Effector memory CD4-positive, alpha-beta T cell (primary cell): Measurements from ENCODE around the gene SAMD8.
A peak's percentile ranks its signal among the peaks of the same experiment; 100 is the strongest.
"Not testable (repeated sequence)": the region's sequence is repeated elsewhere in the genome, so short reads cannot be mapped to it uniquely, and the experiment has no call there.

Experiments
- DNase-seq, 3 donors: peaks; one replicate each; pipeline ENCODE4 v3.0.0-alpha.2; 2020
- H3K27ac ChIP-seq: 2 replicates; pipeline ENCODE4 v1.7.0; 2013; ENCODE audit warnings: mild to moderate bottlenecking, low read length, moderate library complexity; ENCODE audit not compliant: insufficient read depth, poor library complexity, severe bottlenecking
- H3K27me3 ChIP-seq: replicated peaks from 2 replicates; pipeline ENCODE4 v1.7.0; 2013; ENCODE audit warnings: mild to moderate bottlenecking, low read length; ENCODE audit not compliant: insufficient read depth, control insufficient read depth, poor library complexity, severe bottlenecking
- H3K36me3 ChIP-seq: 2 replicates; pipeline ENCODE4 v1.7.0; 2013; ENCODE audit warnings: mild to moderate bottlenecking, low read length, moderate library complexity; ENCODE audit not compliant: control insufficient read depth, insufficient read depth
- H3K4me1 ChIP-seq: 2 replicates; pipeline ENCODE4 v1.7.0; 2013; ENCODE audit warnings: low read length, mild to moderate bottlenecking; ENCODE audit not compliant: control insufficient read depth, insufficient read depth, poor library complexity, severe bottlenecking
- H3K4me3 ChIP-seq: 2 replicates; pipeline ENCODE4 v1.7.0; 2013; ENCODE audit warnings: low read length, low read depth, mild to moderate bottlenecking; ENCODE audit not compliant: insufficient read depth, poor library complexity, severe bottlenecking
- H3K9me3 ChIP-seq: 2 replicates; pipeline ENCODE4 v1.7.0; 2013; ENCODE audit warnings: mild to moderate bottlenecking, low read length, moderate library complexity; ENCODE audit not compliant: control insufficient read depth

SAMD8 gene

DNA sequence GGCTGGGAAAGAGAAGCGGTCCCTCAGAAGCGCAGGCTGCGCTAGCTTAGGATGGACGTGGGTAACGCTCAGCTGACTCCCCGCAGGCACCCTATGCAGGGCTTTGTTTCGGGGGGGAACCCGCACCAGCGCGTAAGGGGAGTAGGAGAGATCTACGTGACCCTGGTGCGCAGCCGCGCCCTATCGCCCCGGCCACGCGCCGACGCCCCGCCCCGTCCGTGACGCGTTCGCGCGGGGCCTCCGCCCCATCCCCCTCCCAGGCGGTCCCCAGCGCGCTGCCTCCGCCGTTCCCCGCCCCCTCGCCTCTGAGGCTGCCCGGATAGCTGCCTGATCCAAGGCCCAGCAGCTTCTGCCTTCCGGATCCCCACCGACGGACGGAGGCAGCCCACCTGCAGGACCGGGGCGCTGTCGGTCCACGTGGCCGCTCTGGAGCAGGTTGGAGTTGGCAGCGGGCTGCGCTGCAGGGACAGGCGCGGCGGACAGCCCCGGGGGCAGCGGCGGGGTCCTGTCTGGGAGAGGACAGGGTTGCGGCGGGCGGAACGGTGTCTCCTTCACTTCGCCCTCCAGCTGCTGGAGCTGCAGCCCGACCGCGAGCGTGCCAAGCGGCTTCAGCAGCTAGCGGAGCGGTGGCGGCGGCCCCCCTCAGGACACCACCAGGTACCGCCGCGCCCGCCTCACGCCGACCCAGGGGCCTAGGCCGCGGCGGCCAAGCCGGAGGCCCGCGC, 99.0 kb downstream of the SAMD8 start, which contains the start of gene VDAC2:
Gene VDAC2, plus strand, starts transcription at position 515 of the 725 bp plus-strand sequence. CDS start 363 bp downstream, outside the sequence.
- peak within 1 kb of the TSS; percentile 86 for H3K4me3 ChIP-seq
- peaks cover 6% of the 10 kb centered on the region for H3K4me1 ChIP-seq
- no peaks in the 10 kb centered on the region for H3K27me3 ChIP-seq
- H3K27ac ChIP-seq = peak within 1 kb of the TSS; percentile 95
- peaks cover 17% of the 10 kb centered on the region for H3K36me3 ChIP-seq
- H3K9me3 ChIP-seq = no peaks in the 10 kb centered on the region
- peak; percentile 89 to 94 (median 91) for DNase-seq

DNA sequence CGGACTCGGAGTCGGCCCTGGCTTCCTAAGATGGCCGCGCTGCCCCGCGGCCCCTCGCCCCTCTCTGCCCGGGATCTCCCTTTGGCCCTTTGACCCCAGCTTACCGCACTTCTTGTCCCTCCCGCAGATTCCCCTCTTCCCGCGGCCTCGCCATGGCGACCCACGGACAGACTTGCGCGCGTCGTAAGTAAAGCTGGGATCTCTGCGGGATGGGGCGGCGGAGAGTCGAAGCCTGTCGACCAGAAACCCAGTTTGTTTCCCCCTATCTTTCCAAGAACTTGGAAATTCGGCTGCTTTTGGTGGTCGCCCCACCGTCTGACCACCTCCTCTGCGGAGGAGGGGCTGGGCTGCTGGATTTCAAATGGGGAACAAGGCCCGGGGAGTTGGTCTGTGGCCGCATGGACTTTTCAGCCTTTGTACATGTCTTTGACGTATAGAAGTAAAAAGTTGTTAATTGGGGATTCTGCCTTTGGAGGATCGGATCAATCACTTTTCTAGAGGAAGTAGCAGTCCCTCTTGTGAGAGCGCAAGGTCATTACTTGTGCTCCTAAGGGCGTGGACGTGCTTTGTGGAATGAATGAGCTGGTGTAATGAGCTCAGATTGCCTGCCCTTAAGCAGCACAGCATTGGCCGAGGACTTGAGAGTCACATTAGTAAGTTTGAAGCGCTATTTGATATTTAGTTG, 99.7 kb downstream of the SAMD8 start:
- Histone ChIP-seq H3K4me1 (peaks cover 6% of the 10 kb centered on the region), H3K36me3 (peaks cover 23% of the 10 kb centered on the region), H3K9me3 (no peaks in the 10 kb centered on the region), H3K27me3 (no peaks in the 10 kb centered on the region), H3K27ac (peak overlapping the region; percentile 95), H3K4me3 (peak overlapping the region; percentile 86)
- DNase-seq = no peak

DNA sequence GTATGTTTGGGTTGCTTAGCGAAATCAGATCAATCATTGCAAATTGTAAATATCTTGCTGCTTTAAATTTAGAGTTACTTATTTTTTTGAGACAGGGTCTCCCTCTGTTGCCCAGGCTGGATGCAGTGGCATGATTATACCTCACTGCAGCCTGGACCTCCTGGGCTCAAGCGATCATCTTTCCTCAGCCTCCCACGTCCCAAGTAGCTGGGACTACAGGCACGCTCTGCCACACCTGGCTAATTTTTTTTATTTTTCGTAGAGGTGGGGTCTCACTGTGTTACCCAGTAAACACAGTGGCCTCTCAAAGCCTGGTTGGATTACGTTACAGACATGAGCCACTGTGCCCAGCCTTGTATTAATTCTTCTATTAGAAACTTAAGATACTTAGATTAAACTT, 100.9 kb downstream of the SAMD8 start:
- H3K4me3 ChIP-seq = no peak overlapping the region
- peaks cover 6% of the 10 kb centered on the region for H3K4me1 ChIP-seq
- DNase-seq = no peak
- H3K36me3 ChIP-seq = peaks cover 35% of the 10 kb centered on the region
- no peaks in the 10 kb centered on the region for H3K27me3 ChIP-seq
- H3K27ac ChIP-seq = no peak overlapping the region
- no peaks in the 10 kb centered on the region for H3K9me3 ChIP-seq

DNA sequence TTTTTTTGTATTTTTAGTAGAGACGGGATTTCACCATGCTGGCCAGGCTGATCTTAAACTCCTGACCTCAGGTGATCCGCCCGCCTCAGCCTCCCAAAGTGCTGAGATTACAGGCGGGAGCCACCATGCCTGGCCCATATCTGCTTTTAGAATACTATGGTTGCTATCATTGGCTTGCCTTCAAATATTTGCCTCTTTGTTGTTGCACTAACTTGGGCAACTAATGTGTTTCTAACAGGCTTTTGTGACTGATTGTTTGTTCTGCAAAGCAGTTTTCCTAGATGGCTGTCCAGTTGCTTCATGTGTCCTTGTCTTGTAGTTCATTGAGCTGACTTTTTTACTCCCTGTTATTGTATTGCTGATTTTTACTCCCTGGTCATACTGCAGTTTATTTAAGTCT, 108.8 kb downstream of the SAMD8 start:
- no peaks in the 10 kb centered on the region for H3K9me3 ChIP-seq
- DNase-seq = no peak
- H3K27me3 ChIP-seq = no peaks in the 10 kb centered on the region
- no peak overlapping the region for H3K4me3 ChIP-seq
- no peak overlapping the region for H3K27ac ChIP-seq
- no peaks in the 10 kb centered on the region for H3K4me1 ChIP-seq
- H3K36me3 ChIP-seq = peaks cover 81% of the 10 kb centered on the region

DNA sequence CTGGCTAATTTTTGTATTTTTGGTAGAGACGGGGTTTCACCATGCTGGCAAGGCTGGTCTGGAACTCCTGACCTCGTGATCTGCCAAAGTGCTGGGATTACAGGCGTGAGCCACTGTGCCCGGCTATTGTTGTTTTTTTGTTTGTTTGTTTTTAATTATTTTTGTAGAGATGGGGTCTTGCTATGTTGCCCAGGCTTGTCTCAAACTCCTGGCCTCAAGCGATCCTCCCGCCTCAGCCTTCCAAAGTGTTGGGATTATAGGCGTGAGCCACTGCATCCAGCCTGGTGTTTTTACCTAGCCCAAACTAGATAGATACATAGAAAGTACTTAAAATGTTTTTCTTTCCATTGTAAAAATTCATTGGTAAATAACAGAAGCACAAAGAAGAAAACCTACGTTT, 110.0 kb downstream of the SAMD8 start:
- peaks cover 78% of the 10 kb centered on the region for H3K36me3 ChIP-seq
- H3K4me1 ChIP-seq = not testable (repeated sequence)

DNA sequence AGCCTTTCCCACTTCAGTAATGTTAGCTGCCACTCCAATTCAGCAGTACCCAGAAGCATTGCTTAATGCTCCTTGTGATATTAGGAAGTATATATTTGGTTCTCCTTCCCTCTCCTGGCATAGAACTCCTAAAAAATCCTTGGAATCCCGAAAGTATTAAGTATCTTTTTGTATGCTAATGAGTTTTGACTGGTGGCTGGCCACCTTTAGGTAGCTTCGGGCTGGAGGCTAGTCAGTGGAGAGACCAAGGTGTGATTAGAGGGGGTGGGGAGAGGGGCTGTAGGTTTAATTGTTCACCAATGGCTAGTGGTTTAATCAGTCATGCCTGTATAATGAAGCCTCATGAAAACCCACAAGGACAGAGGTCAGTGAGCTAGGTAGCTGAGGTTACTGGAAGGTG, 112.1 kb downstream of the SAMD8 start:
- H3K27me3 ChIP-seq = no peaks in the 10 kb centered on the region
- H3K4me1 ChIP-seq = peaks cover 5% of the 10 kb centered on the region
- H3K9me3 ChIP-seq = no peaks in the 10 kb centered on the region
- no peak overlapping the region for H3K4me3 ChIP-seq
- H3K27ac ChIP-seq = no peak overlapping the region
- no peak for DNase-seq
- peaks cover 69% of the 10 kb centered on the region for H3K36me3 ChIP-seq

More for the DNA sequence above, 110.0 kb downstream of the SAMD8 start:
- H3K27ac ChIP-seq, H3K27me3 ChIP-seq, H3K9me3 ChIP-seq, DNase-seq, H3K4me3 ChIP-seq: not testable (repeated sequence)

DNA sequence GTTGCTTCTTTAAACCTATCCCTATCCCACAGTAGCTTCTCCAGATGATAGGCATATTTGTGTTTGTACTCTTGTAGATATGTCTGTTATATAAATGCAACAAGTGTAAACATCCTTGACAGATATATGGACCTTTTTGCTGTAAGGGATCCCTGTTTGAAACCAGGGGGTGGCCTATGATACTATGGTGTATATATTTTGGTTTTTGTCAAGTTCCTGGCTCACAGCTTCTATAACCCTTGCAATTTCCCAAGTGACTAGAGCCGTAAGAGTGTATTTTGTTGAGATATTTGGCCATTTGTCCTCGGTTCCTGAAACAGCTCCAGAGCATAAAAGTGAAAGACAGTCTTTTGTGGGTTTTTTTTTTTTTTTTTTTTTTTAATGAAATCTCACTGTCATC, 114.6 kb downstream of the SAMD8 start:
- Histone ChIP-seq H3K4me1 (peaks cover 5% of the 10 kb centered on the region), H3K36me3 (peaks cover 59% of the 10 kb centered on the region), H3K27ac (no peak overlapping the region)

DNA sequence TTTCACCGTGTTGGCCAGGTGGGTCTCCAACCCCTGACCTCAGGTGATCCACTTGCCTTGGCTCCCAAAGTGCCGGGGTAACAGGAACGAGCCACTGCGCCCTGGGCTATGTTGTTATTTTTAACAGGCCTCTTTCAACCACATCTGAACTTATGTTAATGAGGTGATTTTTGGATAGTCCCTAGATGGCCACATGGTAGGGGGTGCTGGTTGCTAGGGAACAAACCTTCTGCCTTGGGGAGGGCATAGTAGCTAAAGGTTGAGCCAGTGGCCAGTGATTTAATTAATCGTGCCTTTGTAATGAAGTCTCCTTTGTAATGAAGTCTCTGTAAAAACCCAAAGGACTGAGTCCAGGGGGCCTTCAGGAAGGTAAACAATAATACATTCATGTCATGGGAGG, 115.2 kb downstream of the SAMD8 start:
- no peaks in the 10 kb centered on the region for H3K9me3 ChIP-seq
- H3K36me3 ChIP-seq = peaks cover 59% of the 10 kb centered on the region
- peaks cover 5% of the 10 kb centered on the region for H3K4me1 ChIP-seq
- H3K27me3 ChIP-seq = no peaks in the 10 kb centered on the region
- H3K27ac ChIP-seq = peak overlapping the region; percentile 40
- DNase-seq = no peak
- H3K4me3 ChIP-seq = no peak overlapping the region

More for the DNA sequence above, 114.6 kb downstream of the SAMD8 start:
- Histone ChIP-seq H3K4me3 (no peak overlapping the region), H3K27me3 (no peaks in the 10 kb centered on the region), H3K9me3 (no peaks in the 10 kb centered on the region)
- no peak for DNase-seq

DNA sequence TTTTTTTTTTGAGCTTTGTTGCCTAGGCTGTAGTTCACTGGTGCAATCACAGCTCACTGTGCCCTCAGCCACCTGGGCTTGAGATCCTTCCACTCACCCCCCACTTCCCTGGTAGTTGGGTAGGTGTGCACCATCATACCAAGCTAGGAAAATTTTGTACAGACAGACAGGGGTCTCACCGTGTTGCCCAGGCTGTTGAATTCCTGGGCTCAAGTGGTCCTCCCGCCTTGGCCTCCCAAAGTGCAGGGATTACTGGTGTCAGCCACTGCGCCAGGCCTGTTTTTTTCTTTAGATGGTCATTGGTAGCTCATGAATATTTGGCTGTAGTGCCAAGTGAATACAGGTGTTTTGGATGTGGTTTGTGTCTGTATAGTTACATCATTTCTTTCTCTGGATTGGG, 116.8 kb downstream of the SAMD8 start:
- no peak overlapping the region for H3K4me3 ChIP-seq
- H3K36me3 ChIP-seq = peaks cover 55% of the 10 kb centered on the region
- H3K27ac ChIP-seq = no peak overlapping the region
- H3K27me3 ChIP-seq = no peaks in the 10 kb centered on the region
- no peak for DNase-seq
- peaks cover 5% of the 10 kb centered on the region for H3K4me1 ChIP-seq
- no peaks in the 10 kb centered on the region for H3K9me3 ChIP-seq

DNA sequence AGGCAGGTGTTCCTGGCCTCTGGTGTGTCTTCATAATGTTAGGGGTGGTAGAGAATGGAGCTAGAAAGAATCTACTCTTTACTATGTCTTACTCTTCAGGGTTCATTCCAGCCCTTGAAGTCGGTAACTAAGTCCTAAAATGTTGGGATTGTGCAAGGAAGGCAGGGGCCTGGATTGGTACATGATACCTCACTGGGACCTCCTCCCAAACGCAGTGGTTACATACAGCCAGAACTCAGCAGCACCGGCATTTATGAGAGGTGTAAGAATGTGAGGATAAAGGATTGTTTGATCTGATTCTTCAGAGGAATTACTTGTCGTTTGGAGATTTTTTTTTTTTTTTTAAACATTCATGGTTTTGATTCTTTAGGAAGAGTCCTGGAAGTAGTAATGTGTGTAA, 117.4 kb downstream of the SAMD8 start:
- Histone ChIP-seq H3K36me3 (peaks cover 49% of the 10 kb centered on the region), H3K9me3 (no peaks in the 10 kb centered on the region), H3K4me1 (peaks cover 10% of the 10 kb centered on the region), H3K4me3 (no peak overlapping the region), H3K27me3 (no peaks in the 10 kb centered on the region), H3K27ac (no peak overlapping the region)
- DNase-seq = no peak
